OCI-LY3 (cell line): Measurements from ENCODE around the gene MYOG.

ENCODE experiments used
- CTCF ChIP-seq: fragments of 200-600, 300-600 bp; sonication (generic); IDR thresholded peaks from 2 replicates; pipeline ENCODE4 v1.5.1; 2014; ENCODE audit warnings: antibody characterized with exemption, low read length, low read depth
- EZH2phosphoT487 ChIP-seq: fragments of 200-600 bp; shearing (Covaris generic); IDR thresholded peaks from 2 replicates; pipeline ENCODE4 v1.6.1; 2018; ENCODE audit warnings: antibody characterized with exemption, mixed run types, low read depth

GRCh38 chr1:203038217-203038741 is 47.5 kb downstream of the MYOG start:
- TF ChIP-seq CTCF: no peak
- no peak for TF ChIP-seq EZH2phosphoT487
